SK-N-SH (cell line): ENCODE results near the gene GDPD5. TPM values are rescaled to one million over a fixed set of nuclear protein-coding genes. Genes with fewer than 3 reads are reported as not detected.

ENCODE experiments used
- CTCF ChIA-PET: fragments of 300-600, 350-600 bp; formaldehyde crosslinking; extraction: SDS; loops from one replicate; lab custom pipeline; 2021; lab: Yijun Ruan, JAX
- POLR2A ChIA-PET: fragments of 350-600 bp; sonication (Branson Sonifier 250); formaldehyde crosslinking; extraction: SDS; loops from one replicate; lab custom pipeline; 2020; ENCODE audit warnings: antibody characterized with exemption, inconsistent platforms; lab: Yijun Ruan, JAX
- DNase-seq: peaks from one replicate; pipeline ENCODE4 v3.0.0; 2012
- H2AFZ ChIP-seq: fragments of 200-600 bp; sonication (generic); 2 replicates; pipeline ENCODE4 v1.8.1; 2016; ENCODE audit warnings: antibody characterized with exemption, mild to moderate bottlenecking, low read depth
- H3F3A ChIP-seq: fragments of 200-600 bp; sonication (generic); replicated peaks from 2 replicates; pipeline ENCODE3; 2016; ENCODE audit warnings: antibody characterized with exemption, mild to moderate bottlenecking; ENCODE audit not compliant: insufficient read depth
- H3K27ac ChIP-seq, 2 experiments: fragments of 200-500 bp in 1 of 2; fragments of 200-600 bp in 1 of 2; sonication (Bioruptor generic) in 1 of 2; sonication (generic), shearing (Covaris generic) in 1 of 2; 2 replicates each; pipeline versions ENCODE4 v1.5.1 to v1.6.1; 2014 to 2016; ENCODE audit warnings: low read depth in 2 of 2, inconsistent platforms in 1 of 2, low read length in 1 of 2, mild to moderate bottlenecking in 1 of 2, mixed read lengths in 1 of 2
- H3K27me3 ChIP-seq: fragments of 200-600 bp; sonication (generic), shearing (Covaris generic); 2 replicates; pipeline ENCODE4 v1.6.1; 2016; ENCODE audit warnings: mixed run types; ENCODE audit not compliant: insufficient read depth
- H3K36me3 ChIP-seq, 2 experiments: fragments of 200-500 bp in 1 of 2; fragments of 200-600 bp in 1 of 2; sonication (Bioruptor generic) in 1 of 2; sonication (generic) in 1 of 2; replicated peaks in 1 of 2; 2 replicates each; pipeline versions ENCODE3 to v1.5.1; 2014 to 2016; ENCODE audit warnings: low read length in 1 of 2, mild to moderate bottlenecking in 1 of 2; ENCODE audit not compliant: insufficient read depth in 2 of 2, control insufficient read depth in 1 of 2
- H3K4me1 ChIP-seq, 2 experiments: fragments of 200-500 bp in 1 of 2; fragments of 200-600 bp in 1 of 2; sonication (Bioruptor generic) in 1 of 2; sonication (generic), shearing (Covaris generic) in 1 of 2; 2 replicates each; pipeline versions ENCODE4 v1.5.1 to v1.6.1; 2014 to 2016; ENCODE audit warnings: low read depth in 1 of 2, low read length in 1 of 2, mixed run types in 1 of 2; ENCODE audit not compliant: insufficient read depth in 2 of 2, control insufficient read depth in 1 of 2
- H3K4me2 ChIP-seq: fragments of 200-600 bp; sonication (generic), shearing (Covaris generic); 2 replicates; pipeline ENCODE4 v1.6.1; 2017; ENCODE audit warnings: mixed run types
- H3K4me3 ChIP-seq, 2 experiments: fragments of 200-500 bp in 1 of 2; fragments of 200-600 bp in 1 of 2; sonication (Bioruptor generic) in 1 of 2; sonication (generic), shearing (Covaris generic) in 1 of 2; 2 replicates each; pipeline versions ENCODE4 v1.5.1 to v1.8.1; 2014 to 2016; ENCODE audit warnings: low read depth in 2 of 2, inconsistent platforms in 1 of 2, low read length in 1 of 2, mild to moderate bottlenecking in 1 of 2, mixed read lengths in 1 of 2, moderate library complexity in 1 of 2
- H3K79me2 ChIP-seq: fragments of 200-600 bp; sonication (generic); 2 replicates; pipeline ENCODE4 v1.8.1; 2017; ENCODE audit warnings: mild to moderate bottlenecking; ENCODE audit not compliant: insufficient read depth
- H3K9ac ChIP-seq: fragments of 200-600 bp; sonication (generic); 2 replicates; pipeline ENCODE4 v1.6.1; 2017; ENCODE audit warnings: mixed run types
- H3K9me2 ChIP-seq: fragments of 200-600 bp; sonication (generic); 2 replicates; pipeline ENCODE4 v1.6.1; 2017; ENCODE audit warnings: mixed run types
- H3K9me3 ChIP-seq: fragments of 200-600 bp; sonication (generic); 2 replicates; pipeline ENCODE4 v1.6.1; 2017; ENCODE audit warnings: mixed run types, mild to moderate bottlenecking, moderate library complexity
- H4K20me1 ChIP-seq: fragments of 200-600 bp; sonication (generic); 2 replicates; pipeline ENCODE4 v1.6.1; 2017; ENCODE audit warnings: mild to moderate bottlenecking, mixed run types; ENCODE audit not compliant: insufficient read depth
- CHD2 ChIP-seq: fragments of 150-350 bp; IDR thresholded peaks from 2 replicates; pipeline ENCODE4 v1.6.1; 2018; ENCODE audit warnings: low read length; ENCODE audit not compliant: partially characterized antibody
- EZH2phosphoT487 ChIP-seq: fragments of 200-600 bp; sonication (generic); IDR thresholded peaks from 2 replicates; pipeline ENCODE4 v1.6.1; 2017; ENCODE audit warnings: low read depth, mixed run types, mild to moderate bottlenecking, antibody characterized with exemption, moderate library complexity, borderline replicate concordance
- FOSL2 ChIP-seq: IDR thresholded peaks from 2 replicates; pipeline ENCODE4 v1.4.0; 2012; ENCODE audit warnings: low read depth, mild to moderate bottlenecking, moderate library complexity, borderline replicate concordance
- FOXM1 ChIP-seq: IDR thresholded peaks from 2 replicates; pipeline ENCODE4 v1.4.0; 2012; ENCODE audit warnings: low read depth, mild to moderate bottlenecking
- GABPA ChIP-seq: IDR thresholded peaks from 2 replicates; pipeline ENCODE4 v1.4.0; 2012; ENCODE audit warnings: low read depth, mild to moderate bottlenecking
- GATA2 ChIP-seq: sonication (generic); formaldehyde crosslinking; IDR thresholded peaks from 2 replicates; pipeline ENCODE4 v1.5.0; 2020; ENCODE audit warnings: mild to moderate bottlenecking, missing genetic modification reagents
- JUND ChIP-seq: IDR thresholded peaks from 2 replicates; pipeline ENCODE4 v1.4.0; 2012
- NFIC ChIP-seq: IDR thresholded peaks from 2 replicates; pipeline ENCODE4 v1.4.0; 2012; ENCODE audit warnings: borderline replicate concordance
- RAD21 ChIP-seq: IDR thresholded peaks from 2 replicates; pipeline ENCODE4 v1.6.1; 2012; ENCODE audit warnings: mild to moderate bottlenecking, low read length
- RCOR1 ChIP-seq: fragments of 150-350 bp; IDR thresholded peaks from 2 replicates; pipeline ENCODE4 v1.6.1; 2017; ENCODE audit warnings: antibody characterized with exemption, low read length
- RFX5 ChIP-seq: IDR thresholded peaks from 2 replicates; pipeline ENCODE4 v1.6.1; 2012; ENCODE audit warnings: mild to moderate bottlenecking, improper control_type of control experiment, low read length
- RXRA ChIP-seq: IDR thresholded peaks from 2 replicates; pipeline ENCODE4 v1.4.0; 2012; ENCODE audit warnings: low read depth, mild to moderate bottlenecking, borderline replicate concordance
- SIN3A ChIP-seq: IDR thresholded peaks from 2 replicates; pipeline ENCODE4 v1.6.1; 2012; ENCODE audit warnings: low read depth, mild to moderate bottlenecking, low read length, moderate library complexity, borderline replicate concordance
- SMC3 ChIP-seq: IDR thresholded peaks from 2 replicates; pipeline ENCODE4 v1.6.1; 2012; ENCODE audit warnings: low read depth, low read length, improper control_type of control experiment
- TAF1 ChIP-seq: IDR thresholded peaks from 2 replicates; pipeline ENCODE4 v1.6.1; 2012; ENCODE audit warnings: low read depth, mild to moderate bottlenecking, low read length, moderate library complexity, borderline replicate concordance
- whole genome bisulfite sequencing: methylation state at CpG from one replicate; pipeline ENCODE4 v1.1.6; 2017; ENCODE audit warnings: low lambda C conversion rate; 5-methylcytosine and 5-hydroxymethylcytosine counted together
- polyA plus RNA-seq, 3 experiments: library from polyadenylated mRNA; depleted of rRNA; stranded (reverse); fragments of >200 nt; gene quantifications; 2 replicates each; pipeline ENCODE4 v1.2.3, GENCODE V29; 2012
- TF ChIP-seq, protein P1 (sequence below): fragments of 200-600 bp; sonication (generic); IDR thresholded peaks from 2 replicates; pipeline ENCODE4 v1.6.1; 2017; ENCODE audit warnings: antibody characterized with exemption, mild to moderate bottlenecking, moderate library complexity
- TF ChIP-seq, protein P2 (sequence below): fragments of 150-350 bp; IDR thresholded peaks from 2 replicates; pipeline ENCODE4 v1.6.1; 2016; ENCODE audit warnings: mild to moderate bottlenecking, low read depth, low read length
- TF ChIP-seq, protein P3 (sequence below): IDR thresholded peaks from 2 replicates; pipeline ENCODE4; 2012
- TF ChIP-seq, protein P4 (sequence below): IDR thresholded peaks from 2 replicates; pipeline ENCODE4 v1.4.0; 2012; ENCODE audit warnings: low read depth, borderline replicate concordance
- TF ChIP-seq, protein P5 (sequence below): IDR thresholded peaks from 2 replicates; pipeline ENCODE4 v1.4.0; 2012; ENCODE audit warnings: low read depth, borderline replicate concordance

Gene GDPD5
- polyA plus RNA-seq, 1 of the 3 experiments (the other 2 are of a cell fraction), result 2.2 TPM

DNA sequence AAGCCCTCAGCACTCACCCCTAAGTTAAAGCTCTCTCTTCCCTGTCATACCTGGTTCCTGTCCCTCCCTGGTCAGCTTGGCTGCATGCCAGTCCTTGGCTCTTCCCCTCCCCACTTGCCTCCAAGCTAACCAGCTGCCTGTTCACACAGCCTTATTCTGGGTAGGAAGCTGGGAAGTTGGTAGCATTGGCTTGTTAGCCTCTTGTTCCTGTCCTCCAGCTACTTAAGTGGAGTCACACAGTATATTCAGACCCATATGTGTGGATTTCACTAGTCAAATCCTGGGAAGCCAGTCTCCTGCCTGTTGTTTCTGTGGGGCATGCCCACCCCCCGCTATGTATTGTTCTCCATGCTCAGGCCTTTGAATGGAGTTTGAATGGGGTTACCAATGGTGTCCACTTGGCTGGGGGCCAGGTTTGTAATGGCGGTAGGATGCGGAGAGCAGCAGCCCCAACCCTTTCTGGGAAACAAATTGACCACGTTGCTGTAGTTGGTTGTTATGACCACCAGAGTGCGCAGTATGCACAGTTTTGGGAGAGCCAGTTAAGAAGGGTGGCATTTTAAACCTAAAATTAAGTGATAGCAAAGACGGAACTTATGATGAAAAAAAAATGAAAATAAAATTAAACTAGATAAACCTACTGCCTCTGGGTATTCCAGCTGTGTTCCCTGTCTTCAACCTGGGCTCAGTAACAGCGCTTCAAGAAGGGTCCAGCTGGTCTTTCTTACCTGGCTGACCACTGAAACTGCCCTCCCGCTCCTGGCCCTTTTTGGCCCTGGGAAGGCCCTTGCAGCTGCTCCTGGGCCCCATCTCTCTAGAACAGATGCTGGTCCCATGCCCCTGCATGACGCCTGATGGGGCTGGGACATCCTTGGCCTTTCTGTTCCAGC, 137.1 kb downstream of the GDPD5 start (continued):
- TF ChIP-seq SIN3A, result no peak
- peak; percentile 83 for TF ChIP-seq SMC3
- TF ChIP-seq, protein P1, sequence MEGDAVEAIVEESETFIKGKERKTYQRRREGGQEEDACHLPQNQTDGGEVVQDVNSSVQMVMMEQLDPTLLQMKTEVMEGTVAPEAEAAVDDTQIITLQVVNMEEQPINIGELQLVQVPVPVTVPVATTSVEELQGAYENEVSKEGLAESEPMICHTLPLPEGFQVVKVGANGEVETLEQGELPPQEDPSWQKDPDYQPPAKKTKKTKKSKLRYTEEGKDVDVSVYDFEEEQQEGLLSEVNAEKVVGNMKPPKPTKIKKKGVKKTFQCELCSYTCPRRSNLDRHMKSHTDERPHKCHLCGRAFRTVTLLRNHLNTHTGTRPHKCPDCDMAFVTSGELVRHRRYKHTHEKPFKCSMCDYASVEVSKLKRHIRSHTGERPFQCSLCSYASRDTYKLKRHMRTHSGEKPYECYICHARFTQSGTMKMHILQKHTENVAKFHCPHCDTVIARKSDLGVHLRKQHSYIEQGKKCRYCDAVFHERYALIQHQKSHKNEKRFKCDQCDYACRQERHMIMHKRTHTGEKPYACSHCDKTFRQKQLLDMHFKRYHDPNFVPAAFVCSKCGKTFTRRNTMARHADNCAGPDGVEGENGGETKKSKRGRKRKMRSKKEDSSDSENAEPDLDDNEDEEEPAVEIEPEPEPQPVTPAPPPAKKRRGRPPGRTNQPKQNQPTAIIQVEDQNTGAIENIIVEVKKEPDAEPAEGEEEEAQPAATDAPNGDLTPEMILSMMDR, result peak; percentile 89
- no peak for TF ChIP-seq RCOR1

DNA sequence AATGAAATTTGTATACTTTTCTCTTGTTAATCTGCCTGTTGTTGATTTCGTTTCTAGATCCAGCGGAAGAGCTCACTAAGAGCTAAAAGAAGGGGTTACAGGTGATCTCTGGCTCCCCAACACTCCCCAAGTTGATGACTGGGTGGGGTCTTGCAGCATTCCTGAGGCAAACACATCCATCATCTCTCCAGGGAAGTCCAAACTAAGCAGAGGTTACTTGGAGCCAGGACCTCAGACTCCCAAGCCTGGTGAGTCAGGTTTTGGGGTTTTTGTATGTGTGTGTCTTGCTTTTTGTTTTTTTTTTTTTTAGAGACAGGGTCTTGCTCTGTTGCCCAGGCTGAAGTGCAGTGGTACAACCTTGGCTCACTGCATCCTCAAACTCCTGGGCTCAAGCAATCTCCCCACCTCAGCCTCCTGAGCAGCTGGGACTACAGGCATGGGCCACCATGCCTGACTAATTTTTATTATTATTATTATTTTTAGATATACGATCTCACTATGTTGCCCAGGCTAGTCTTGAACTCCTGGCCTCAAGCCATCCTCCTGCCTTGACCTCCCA, 137.9 kb downstream of the GDPD5 start:
- H3K9me2 ChIP-seq, result no peaks in the 10 kb centered on the region
- H4K20me1 ChIP-seq, result no peaks in the 10 kb centered on the region
- WGBS, result 53% methylated on average over 3 of the region's 3 CpGs
- DNase-seq, result no peak
- H3K4me1 ChIP-seq, result peaks cover 0 to 9% of the 10 kb centered on the region in 2 experiments; a peak in 1 of 4 replicates
- H3K79me2 ChIP-seq, result no peaks in the 10 kb centered on the region
- CTCF ChIA-PET, result interaction anchor here (0.5 to 24.8 kb wide), 38 partner anchors 9 to 277 kb away, joined by 3 to 701 read pairs (median 4); partner anchors contain the start of genes GDPD5, KLHL35 and RPS3
- no peak overlapping the region for H3K27ac ChIP-seq
- POLR2A ChIA-PET, result interaction anchor here (0.8 kb wide), 1 partner anchor 108 kb away, joined by 3 read pairs; no protein-coding TSS in a partner anchor
- no peaks in the 10 kb centered on the region for H3K9me3 ChIP-seq
- H3K4me2 ChIP-seq, result no peak overlapping the region
- no peaks in the 10 kb centered on the region for H3K36me3 ChIP-seq
- no peak for TF ChIP-seq NFIC
- no peak for TF ChIP-seq RFX5
- TF ChIP-seq JUND, result no peak
- no peak for TF ChIP-seq EZH2phosphoT487
- TF ChIP-seq RCOR1, result no peak
- TF ChIP-seq, protein P1, result no peak
- TF ChIP-seq FOSL2, result no peak
- TF ChIP-seq, protein P2, sequence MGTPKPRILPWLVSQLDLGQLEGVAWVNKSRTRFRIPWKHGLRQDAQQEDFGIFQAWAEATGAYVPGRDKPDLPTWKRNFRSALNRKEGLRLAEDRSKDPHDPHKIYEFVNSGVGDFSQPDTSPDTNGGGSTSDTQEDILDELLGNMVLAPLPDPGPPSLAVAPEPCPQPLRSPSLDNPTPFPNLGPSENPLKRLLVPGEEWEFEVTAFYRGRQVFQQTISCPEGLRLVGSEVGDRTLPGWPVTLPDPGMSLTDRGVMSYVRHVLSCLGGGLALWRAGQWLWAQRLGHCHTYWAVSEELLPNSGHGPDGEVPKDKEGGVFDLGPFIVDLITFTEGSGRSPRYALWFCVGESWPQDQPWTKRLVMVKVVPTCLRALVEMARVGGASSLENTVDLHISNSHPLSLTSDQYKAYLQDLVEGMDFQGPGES, result no peak
- no peak for TF ChIP-seq RXRA
- TF ChIP-seq, protein P3, sequence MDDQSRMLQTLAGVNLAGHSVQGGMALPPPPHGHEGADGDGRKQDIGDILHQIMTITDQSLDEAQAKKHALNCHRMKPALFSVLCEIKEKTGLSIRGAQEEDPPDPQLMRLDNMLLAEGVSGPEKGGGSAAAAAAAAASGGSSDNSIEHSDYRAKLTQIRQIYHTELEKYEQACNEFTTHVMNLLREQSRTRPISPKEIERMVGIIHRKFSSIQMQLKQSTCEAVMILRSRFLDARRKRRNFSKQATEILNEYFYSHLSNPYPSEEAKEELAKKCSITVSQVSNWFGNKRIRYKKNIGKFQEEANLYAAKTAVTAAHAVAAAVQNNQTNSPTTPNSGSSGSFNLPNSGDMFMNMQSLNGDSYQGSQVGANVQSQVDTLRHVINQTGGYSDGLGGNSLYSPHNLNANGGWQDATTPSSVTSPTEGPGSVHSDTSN, result no peak
- TF ChIP-seq SIN3A, result no peak
- TF ChIP-seq, protein P4, sequence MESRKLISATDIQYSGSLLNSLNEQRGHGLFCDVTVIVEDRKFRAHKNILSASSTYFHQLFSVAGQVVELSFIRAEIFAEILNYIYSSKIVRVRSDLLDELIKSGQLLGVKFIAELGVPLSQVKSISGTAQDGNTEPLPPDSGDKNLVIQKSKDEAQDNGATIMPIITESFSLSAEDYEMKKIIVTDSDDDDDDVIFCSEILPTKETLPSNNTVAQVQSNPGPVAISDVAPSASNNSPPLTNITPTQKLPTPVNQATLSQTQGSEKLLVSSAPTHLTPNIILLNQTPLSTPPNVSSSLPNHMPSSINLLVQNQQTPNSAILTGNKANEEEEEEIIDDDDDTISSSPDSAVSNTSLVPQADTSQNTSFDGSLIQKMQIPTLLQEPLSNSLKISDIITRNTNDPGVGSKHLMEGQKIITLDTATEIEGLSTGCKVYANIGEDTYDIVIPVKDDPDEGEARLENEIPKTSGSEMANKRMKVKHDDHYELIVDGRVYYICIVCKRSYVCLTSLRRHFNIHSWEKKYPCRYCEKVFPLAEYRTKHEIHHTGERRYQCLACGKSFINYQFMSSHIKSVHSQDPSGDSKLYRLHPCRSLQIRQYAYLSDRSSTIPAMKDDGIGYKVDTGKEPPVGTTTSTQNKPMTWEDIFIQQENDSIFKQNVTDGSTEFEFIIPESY, result no peak
- TF ChIP-seq FOXM1, result no peak
- no peak for TF ChIP-seq RAD21
- no peak for TF ChIP-seq GATA2
- TF ChIP-seq CHD2, result no peak
- TF ChIP-seq, protein P5, sequence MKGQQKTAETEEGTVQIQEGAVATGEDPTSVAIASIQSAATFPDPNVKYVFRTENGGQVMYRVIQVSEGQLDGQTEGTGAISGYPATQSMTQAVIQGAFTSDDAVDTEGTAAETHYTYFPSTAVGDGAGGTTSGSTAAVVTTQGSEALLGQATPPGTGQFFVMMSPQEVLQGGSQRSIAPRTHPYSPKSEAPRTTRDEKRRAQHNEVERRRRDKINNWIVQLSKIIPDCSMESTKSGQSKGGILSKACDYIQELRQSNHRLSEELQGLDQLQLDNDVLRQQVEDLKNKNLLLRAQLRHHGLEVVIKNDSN, result no peak
- no peak for TF ChIP-seq TAF1
- TF ChIP-seq GABPA, result no peak
- H3K4me3 ChIP-seq, result no peak overlapping the region
- no peaks in the 10 kb centered on the region for H3F3A ChIP-seq
- no peak overlapping the region for H2AFZ ChIP-seq
- H3K27me3 ChIP-seq, result no peaks in the 10 kb centered on the region
- no peak overlapping the region for H3K9ac ChIP-seq
